Inflammatory macrophage treated with lipopolysaccharide for 4 hours (primary cell): ENCODE measurements around the gene LENEP.

Experiments used
- DNase-seq: peaks from one replicate; pipeline ENCODE4 v3.0.0-alpha.2; 2020

The LENEP gene, protein sequence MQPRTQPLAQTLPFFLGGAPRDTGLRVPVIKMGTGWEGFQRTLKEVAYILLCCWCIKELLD

DNA sequence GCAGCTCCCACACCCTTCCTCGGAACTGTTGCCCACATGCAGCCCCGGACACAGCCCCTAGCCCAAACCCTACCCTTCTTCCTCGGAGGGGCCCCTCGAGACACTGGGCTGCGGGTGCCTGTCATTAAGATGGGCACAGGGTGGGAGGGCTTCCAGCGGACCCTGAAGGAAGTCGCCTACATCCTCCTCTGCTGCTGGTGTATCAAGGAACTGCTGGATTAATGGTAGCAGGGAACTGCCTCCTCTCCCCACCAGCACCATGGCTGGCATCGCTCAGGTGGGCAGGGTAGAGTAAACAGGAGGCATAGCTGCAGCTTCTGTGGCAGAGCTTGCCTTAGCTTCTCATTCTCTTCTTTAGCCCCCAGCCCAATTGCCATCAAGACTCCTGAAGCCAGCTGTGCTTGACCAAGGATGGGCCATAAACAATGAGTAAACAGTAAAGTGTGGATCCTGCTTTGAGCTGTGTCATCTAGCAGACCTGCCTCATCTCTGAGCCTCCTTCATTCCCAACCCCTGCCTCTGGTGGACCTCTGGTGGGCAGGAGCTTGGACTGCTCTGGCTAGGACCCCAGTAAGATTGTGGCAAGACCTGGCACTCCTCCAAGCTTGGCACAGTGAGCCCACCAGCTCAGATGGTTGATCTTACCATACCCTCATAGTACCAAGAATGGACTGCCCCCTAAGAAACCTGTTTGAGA lies at the start of gene LENEP:
Gene LENEP (plus strand): TSS at position 15 of the 697 bp plus-strand sequence. CDS start 22 bp downstream, at position 37.
- no peak for DNase-seq

DNA sequence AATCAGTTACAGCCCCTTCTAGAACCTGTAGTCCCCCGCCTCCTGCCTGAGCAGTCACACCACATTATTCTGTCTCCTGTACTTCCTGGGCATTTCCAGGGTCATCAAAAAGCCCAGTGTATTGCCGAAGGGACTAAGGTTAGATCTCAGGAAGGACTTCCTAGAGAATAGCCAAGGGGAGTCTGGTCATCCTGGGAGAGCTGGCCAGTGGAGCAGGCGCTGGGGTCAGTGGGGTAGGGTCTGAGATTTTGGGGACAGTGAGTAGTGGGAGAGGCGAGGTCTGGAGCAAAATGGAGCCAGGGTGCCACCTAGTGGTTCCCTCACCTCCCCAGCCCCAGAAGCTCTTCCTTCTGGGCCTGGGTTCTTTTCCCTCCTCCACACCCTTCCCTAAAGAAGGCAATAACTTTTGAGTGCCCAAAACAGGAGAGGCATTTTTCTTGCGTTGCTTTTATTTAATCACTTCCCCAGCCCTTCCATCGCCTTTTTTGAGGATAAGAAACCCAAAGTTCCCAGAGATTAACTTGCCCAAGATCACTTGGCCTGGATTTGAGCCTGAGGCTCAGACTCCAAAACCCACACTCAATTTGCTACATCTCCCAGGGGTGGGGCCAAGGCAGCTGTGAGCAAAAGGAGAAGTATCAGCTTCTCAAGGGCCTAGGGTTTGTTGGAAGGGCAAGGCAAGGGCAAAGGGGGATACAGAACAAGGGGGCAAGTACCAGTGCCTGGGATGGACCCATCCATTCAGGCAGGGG lies 49.6 kb upstream of the LENEP start:
- peak; percentile 48 for DNase-seq

DNA sequence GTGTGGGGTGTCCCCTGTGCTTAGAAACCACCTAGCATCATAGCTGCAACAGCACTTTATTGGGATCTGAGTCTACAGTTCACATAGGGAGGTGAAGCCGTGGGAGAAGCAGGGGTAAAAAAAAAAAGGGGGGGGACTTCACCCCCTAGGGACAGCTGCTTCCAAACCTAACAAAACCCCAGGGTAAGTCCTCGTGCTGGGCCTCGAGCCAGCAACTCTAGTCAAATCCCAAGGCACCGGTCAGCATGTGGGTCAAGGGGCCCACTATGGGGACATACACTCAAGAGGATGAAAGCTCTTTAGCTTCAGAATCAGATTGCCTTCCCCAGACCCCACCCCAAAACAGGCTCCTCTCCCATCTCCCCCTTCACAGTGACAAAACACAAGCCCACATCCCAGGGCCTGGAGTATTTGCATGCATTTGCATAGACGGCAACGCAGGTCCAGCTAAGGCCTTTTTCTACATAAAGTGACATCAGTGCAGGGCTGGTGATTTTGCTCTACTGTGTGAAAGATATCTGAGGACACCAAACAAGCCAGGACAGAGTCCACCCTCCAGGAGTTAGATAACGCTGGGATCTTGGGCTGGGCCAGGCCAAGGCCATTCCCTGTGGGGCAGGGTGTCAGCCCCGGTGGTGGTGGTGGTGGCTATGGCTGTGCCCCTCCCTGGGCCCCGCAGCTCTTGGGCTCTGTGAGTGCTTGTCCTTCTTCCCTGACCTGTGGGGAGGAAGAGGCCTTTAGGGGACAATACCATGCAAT lies 48.8 kb upstream of the LENEP start:
- DNase-seq, result no peak

DNA sequence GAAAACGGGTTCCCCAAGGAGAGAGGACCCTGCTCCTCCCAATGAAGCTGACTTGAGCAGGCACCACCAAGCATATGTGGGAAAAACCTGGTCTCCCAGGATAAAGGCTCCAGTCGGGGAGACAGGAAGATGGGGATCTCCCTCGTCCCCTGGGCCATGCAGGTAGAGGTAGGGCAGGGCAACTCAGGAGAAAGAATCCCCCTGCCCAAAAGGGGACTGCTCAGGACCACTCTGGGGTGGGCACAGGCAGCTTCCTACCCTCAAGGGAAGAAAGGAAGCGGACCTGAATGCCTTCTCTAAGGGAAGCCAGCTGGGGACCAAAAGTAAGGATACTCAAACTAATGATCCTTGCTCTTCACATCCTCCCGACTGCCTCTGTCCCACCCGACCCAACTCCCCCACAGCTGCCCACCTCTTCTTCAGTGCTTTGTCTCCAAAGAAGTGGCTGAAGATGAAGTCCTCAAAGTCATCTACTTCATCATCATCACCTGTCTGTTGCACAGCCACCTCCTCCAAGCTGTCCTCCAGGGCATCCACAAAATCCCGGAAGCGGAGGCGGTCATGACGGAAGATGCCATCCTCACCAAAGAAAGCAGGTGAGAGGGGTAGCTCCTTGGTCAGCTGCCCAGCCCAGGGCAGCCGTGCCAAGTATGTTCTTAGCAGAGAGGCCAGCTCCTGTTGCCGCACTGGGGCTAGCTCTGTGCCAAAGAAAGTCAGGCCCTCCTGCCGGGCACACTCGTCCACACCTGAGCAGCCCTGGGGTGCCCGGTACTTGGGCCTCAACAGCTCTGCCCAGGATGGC lies 48.0 kb upstream of the LENEP start:
- no peak for DNase-seq

DNA sequence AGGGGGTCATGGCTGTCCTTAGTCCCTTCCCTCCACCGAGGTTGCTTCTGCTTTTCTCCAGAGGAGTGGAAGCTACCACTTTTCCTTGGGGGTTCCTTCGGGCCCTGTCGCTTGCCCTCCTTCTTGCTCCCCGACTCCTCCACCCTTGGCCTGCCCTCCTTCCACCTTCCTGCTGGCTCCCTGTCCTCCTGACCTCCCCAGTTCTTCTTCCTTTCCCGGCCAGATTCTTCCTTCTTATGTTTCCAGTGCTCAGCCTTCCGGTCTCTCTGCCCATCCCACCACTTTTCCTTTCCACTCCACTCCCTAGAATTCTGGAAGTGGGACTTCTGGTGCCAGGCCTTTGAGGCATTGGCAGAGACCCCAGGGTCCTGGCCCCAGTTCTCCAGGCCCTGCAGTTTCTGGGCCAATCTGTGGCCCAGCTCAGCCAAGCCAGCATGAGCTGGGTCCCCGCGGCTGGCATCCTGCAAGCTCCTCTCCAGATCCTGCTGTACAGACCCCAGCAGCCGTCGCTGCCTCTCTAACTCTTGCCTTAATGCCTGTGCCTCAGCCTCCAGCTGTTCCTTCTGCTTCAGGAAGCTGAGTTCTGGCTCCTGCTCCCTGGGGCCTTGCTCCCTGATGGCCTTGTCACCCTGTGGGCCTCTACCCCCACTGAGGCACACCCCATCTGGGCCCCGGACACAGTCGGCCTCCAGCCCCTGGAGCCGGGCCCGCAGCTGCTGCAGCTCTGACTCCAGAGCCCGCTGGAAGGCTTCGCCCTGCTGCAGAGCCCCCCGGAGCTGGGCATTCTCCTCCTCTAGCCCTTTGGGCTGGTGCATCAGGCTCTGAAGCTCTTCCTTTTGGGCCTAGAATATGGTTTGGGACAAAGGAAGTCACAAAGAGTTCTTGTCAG lies 47.2 kb upstream of the LENEP start:
- no peak for DNase-seq

DNA sequence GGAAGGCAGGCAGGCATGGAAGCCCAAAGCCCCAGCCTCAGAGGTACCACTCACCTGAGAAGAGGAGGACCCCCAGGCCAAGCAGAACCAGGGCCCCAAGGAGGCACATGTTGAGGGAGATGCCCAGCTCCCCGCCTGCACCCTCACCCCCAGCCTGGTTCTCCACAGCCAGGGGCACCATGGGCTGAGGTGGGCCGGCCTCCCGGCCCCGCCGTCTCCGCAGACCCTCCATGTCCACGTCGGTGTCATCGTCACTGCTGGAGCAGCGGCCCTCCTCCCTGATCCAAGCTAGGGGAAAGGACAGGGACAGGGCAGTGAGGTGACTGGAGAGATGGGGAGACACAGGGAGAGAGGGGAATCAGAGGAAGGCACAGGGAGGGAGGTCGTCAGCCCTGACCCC lies 45.3 kb upstream of the LENEP start:
- DNase-seq, result no peak

DNA sequence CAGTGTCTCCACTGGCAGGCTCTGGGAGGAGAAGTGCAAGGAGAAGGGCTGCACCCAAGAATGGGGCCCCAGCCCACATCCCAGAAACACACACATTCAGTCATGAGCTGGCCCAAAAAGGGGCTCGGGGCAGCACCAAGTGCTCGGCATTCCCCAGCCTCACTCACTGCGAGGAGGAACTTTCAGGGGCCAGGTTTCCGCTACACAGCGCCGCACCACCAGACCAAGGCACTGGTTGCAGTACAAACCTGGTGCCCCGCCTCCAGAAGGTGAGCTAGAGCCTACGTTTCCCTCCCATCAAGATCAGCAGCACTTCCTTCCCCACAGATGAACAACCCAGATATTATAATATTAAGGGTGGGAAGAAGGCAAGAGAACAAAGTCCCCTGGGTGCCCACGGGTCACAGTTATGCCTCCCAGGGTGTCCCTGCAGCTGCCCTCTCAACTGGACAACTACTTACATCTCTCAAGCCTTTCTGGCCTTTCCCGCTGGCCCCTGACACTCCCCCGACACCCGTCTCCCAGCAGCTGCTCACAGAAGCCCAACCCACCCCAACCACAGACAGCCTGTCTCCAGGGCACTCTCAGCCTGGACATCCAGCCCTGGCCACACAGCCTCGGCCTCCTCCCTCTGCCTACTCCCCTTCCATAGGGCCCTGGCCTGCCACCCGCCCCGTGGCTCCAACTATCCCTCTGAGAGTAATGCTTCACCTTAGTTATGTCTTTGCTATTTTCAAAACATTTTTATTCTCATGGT lies 41.3 kb upstream of the LENEP start:
- DNase-seq, result no peak

DNA sequence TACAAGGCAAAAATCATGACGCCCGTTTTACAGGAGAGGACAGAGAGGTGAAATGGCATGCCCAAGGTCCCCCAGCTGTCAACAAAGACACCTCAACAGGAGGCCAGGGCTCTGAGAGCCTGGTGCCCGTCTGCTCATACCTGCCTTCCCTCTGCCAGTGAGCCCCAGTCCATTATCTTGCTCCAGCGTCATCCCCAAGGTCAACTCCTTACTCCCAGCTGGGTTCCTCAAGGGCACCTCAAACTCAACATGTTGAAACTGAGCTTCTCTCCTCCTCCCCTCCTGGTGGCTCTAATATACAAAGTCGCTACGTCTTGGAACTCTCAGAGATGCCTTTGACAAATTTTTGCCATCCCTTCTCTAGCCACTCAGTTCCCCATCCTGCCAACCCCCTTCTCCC lies 40.7 kb upstream of the LENEP start:
- no peak for DNase-seq

DNA sequence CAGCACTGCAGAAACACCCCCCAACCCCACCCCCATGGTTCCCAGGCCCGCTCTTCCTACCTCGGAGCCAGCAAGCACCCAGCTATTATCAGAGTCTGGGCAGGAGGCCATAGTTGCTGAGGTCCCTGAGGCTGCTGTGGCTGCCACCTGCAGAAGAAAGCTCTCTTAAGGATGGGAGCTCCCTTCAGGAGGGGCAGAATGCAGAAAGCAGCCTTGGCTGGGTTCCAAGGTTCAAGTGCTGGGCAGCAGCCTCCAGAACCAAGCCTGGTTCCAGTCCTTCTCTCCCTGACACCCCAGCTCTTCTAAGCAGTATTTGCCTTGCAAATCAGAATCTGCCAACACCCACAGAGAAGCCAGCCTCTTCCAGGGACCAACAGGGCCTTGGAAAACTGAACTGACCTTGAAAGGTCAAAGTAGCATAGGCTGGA lies 39.8 kb upstream of the LENEP start:
- DNase-seq, result no peak

DNA sequence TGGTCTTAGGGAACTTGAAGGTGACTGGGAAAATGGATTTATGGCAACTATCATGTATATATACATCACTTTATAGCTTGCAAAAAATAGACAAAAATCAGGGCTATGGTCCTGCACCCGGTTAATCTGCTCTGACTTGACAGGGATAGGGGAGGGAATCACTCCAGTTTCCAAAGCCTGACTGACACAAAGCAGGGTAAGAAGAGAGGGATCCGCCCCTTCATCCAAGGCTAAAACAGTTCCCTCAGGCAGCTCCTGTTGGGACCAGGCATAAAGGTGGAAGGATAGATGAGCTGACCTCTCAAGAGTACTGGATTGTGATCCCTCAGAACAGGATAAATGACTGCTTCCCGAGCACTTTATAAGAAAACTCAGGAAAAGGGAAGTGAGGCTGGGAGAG lies 38.8 kb upstream of the LENEP start:
- DNase-seq, result no peak

DNA sequence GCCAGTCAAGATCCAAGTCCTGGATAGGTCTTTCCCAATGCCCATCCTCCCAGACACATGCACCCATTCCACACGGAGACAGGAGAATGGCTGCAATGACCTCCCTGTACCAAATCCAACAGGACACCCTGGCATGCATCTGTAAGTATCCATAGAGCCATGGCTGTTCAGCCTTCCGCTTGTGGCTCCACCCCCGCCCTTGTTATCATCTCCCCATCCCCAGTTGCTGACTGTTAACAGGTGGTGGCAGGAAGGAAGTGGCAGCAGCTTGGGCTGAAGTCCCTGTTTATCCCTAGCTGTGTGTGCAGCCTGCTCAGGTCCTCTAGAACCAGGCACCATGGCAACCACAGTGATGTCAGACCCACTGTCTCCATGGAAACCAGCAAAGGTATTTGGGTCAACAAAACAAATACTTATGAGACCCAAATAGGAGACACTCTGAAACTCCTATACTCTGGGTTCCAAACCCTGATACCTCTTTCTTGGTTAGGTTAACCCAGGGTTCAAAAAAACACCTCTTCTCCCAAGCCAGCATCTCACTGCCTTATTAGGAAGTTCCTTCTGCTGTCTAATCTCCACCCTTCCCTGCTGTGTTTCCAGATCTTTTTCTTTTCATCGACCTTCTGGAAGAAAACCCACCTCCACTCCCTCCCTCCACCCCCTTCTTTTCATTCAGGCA lies 38.2 kb upstream of the LENEP start:
- no peak for DNase-seq

DNA sequence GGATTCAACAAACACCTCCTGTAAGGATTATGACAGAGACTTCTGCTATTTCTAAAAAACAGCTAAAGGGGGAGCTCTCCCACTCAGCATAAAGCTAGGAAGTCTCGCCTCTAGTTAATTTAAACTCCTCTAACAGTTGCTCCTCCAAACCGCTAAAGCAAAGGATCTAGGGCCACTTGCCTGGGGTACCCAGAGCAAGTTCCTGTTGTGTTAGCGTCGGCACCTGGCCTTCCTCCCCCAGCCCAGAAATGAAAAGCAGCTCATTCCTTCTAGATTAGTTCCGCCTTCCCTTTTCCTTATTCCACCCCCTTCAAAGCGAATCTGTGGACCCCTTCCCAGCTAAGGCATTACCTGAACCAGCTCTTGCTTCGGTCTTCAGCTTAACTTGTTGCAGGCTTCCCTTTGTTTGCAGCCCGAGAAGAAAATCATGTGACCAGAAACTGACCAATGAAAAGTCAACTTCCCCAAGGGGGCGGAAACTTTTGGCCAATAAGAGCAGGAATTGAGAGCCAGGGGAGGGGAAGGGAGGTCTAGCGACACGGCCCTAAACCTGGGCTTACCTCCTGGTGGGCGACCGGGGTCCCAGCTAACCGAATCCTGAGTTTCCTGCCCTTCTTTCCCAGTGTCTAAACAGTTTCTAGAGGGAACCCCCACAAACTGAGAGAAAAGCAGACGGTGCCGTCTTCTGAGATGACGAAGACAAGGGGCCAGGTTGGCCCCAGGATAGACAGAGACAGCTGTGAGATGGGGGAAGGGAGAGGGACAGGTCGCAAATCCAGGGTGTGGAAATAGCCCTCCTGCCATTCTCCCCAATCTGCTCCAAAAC lies 37.5 kb upstream of the LENEP start, which contains the start of gene PBXIP1:
Gene PBXIP1 (minus strand): TSS at position 382 of the 826 bp plus-strand sequence. CDS start 2,378 bp downstream, outside the sequence.
- peak; percentile 85 for DNase-seq

DNA sequence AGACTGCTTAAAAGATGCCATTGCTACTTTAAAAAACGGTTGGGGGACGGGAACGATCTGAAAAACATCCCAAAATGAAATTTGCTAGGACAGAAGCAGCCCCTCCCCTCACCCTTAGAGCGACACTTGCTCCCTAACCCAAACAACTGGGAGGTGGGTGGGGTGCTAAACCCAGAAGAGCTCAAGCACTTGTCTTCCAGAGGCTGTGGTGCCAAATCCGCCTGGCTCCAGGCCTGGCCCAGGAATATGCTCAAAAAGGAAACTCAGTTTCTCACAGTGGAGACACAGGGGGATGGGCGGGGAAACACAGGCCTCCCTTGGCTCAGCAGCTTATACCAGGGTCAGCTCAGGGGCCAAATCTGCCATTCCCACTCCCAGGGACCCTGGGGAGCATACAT lies 36.8 kb upstream of the LENEP start:
- no peak for DNase-seq

DNA sequence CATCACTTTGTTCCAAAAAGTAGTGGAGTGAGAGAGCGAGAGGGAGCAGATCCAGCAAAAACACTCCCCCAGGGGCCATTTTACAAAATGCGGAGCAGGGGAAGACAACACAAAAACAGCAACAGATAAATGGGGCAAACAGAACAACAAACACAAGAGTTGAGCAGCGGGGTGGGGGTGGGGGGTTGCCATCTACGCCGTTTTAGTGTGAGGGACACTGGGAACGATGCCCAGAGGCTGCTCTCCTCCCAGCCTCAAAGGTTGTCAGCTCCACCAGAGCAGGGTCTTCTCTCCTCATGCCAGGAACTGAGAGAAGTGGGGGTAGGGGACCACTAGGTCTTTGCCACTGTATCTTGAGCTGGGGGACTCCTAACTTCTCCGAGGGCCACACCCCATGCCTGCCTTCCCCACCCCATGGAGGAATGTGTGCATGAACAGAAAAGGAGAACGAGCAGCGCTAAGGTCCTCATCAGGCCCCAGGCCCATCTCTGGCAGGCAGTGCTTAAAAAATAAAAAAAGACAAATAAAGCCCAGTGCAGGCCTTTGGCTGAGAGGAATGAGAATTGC lies 36.2 kb upstream of the LENEP start:
- no peak for DNase-seq

DNA sequence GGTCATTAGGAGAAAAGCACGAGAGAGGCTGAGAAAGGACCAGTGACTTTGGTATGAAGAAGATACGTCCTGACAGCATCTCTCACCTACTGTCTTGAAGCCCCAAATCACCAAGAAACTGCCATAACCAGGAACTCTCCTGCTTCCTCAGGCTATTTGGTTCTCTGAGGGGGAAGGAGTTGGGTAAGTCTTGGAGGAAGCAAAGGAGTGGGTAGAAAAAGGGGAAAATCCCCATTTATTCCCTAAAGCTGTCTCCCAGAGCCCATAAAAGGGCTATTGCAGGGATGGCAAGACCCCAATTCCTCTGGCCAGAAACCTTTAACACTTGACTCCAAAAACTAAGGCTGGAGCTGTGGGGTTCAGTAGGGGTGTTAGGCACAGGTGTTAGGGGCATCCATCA lies 35.4 kb upstream of the LENEP start:
- peak; percentile 57 for DNase-seq

DNA sequence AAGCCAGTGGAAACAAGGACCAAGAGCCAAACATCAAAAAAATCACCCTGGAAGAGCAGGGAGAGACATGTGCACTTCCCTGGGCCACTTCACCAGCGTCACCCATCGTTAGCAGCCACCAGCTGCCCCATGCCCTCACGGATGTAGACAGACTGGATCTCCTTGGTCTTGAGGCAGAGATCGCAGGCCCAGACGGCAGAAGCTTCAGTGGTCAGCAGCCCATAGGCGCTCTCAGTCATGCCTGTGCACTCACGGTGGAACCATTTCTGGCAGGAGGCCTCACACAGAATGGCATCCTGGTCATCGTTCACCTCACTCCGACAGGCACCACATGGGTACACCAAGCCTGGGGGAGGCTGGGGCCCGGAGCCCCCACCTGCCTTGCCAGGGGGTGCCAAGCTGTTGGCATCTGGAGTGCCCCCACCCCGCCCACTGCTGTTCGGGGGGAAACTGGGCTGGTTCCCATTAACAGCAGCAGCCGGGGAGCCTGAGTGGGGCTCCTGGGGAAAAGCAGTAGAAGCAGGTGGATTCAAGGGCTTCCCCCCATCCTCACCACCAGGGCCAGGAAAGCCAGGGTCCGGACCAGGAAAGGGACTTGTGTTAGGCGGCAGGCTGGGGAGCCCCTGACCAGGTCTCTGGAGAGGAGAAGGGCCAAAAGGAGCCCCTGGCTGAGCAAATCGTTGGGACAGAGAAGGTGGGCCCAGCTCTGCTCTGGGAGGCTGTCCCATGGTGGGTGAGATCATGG lies 34.5 kb upstream of the LENEP start:
- DNase-seq, result no peak

DNA sequence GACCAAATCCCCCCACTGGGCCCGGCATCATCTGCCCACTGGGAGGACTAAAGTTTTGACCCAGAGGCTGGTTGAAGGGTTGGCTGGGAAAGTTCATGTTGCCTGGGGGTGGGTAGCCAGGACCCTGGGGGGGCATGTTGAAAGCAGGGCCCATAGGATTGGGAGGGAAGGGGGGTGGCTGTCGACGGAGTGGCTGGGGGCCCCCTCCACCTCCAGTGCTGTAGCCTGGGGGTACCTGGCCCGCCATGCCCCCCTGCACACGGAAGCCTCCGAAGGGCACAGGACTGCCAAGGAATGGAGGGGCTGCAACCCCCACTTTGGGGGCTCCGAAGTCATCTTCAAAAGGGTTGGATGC lies 34.0 kb upstream of the LENEP start:
- no peak for DNase-seq

DNA sequence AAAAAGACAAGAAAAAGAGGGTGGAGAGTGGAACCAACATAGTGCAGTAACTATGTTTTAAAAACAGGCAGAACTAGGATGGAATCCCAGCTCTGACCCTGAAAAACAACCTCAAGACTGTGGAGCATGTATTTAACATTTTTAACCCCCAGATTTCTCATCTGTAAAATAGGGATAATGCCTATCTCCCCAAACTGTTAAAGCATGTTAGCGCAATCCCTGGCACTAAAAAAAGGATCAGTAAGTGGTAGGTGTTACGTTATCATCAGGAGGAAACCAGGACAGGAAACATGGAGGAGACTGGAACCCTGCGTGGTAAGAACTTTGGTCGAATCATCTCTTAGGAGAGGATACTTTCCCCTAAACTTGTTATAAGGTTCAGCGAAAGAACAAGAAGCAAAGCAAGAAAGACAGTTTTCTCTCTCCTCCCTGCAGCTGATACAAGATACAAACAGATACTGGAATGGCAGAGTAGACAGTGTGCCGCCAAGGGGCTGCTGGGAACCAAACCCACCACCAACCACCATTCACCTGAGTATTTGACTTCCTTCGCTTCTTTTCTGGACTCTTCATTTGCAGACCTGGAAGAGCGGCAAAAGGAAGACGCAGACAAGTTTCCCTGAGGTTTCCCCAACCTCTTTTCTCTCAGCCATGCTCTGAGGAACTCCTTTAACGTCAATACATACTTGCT lies 32.8 kb upstream of the LENEP start:
- DNase-seq, result no peak
